ENCODE measurements around the gene CENPX. TPM values are rescaled to one million over a fixed set of nuclear protein-coding genes. Genes with fewer than 3 reads are reported as not detected.

Gene CENPX
- total RNA-seq, 2 donors from 2014 or later, result 36.5 to 47.6 TPM

GRCh38 chr17:81977211-81977808 is 45.4 kb downstream of the CENPX start, which contains the start of gene ASPSCR1:
ASPSCR1 (plus strand) TSS chr17:81977629; CDS start chr17:81977647, 18 bp downstream.
- Histone ChIP-seq H3K4me1 (peaks cover 0 to 20% of the 10 kb centered on the region in 2 donors), H3K4me3 (peak within 1 kb of the TSS; percentile 85 to 86), H3K9me3 (peaks cover 0 to 7% of the 10 kb centered on the region in 2 donors), H3K27ac (peak within 1 kb of the TSS; percentile 84 to 90), H3K27me3 (no peaks in the 10 kb centered on the region), H3K36me3 (no peaks in the 10 kb centered on the region)
- peak; percentile 90 for DNase-seq (ENCODE audit: low spot score)
- TF ChIP-seq, protein P1, sequence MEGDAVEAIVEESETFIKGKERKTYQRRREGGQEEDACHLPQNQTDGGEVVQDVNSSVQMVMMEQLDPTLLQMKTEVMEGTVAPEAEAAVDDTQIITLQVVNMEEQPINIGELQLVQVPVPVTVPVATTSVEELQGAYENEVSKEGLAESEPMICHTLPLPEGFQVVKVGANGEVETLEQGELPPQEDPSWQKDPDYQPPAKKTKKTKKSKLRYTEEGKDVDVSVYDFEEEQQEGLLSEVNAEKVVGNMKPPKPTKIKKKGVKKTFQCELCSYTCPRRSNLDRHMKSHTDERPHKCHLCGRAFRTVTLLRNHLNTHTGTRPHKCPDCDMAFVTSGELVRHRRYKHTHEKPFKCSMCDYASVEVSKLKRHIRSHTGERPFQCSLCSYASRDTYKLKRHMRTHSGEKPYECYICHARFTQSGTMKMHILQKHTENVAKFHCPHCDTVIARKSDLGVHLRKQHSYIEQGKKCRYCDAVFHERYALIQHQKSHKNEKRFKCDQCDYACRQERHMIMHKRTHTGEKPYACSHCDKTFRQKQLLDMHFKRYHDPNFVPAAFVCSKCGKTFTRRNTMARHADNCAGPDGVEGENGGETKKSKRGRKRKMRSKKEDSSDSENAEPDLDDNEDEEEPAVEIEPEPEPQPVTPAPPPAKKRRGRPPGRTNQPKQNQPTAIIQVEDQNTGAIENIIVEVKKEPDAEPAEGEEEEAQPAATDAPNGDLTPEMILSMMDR (IDR thresholded peaks at IDR 0.05), result no peak

DNA sequence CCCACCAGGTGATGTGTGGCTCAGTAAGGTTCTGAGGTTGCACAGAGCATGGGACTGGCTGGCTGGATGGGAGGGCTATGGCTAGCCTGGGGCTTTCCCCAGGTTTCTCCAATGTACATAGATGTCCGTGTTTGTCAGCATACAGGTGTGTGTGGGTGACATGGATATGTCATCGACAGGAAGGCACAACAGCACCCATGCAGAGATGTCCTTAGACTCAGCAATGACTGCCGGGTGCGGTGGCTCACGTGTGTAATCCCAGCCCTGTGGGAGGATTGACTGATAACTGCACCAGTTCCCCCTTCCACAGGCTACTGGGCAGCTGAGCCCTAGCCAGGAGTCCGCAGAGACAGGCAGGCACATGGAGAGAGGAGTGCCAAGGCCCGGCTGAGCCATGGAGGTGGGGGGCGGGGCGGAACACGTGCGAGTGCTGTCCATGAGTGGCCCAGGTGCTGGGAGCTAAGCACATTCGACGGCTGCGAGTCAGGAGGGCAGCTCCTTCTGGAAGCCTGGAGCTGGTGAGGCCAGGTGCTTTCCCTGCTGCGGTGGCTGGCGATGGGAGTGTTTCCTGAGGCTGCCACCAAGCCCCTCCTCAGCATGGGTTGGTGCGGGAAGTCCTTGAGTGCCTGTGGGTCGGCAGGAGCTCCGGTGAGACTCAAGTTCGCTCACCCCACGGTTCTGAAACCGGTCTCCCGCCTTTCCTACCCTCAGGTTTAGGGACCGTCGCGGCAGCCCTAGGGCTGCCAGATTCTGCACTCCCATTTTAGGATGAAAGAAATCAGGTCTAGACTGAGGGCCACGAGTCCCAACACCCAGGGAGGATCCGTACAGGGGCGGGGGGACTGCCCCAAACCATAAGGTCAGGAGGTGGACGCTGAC is 46.1 kb downstream of the CENPX start:
- Histone ChIP-seq H3K27me3 (no peaks in the 10 kb centered on the region), H3K4me3 (peak overlapping the region; percentile 85 to 86)
- DNase-seq (ENCODE audit: low spot score), result no peak

GRCh38 chr17:81973432-81973831 is 49.2 kb downstream of the CENPX start:
- no peak overlapping the region for H3K27ac ChIP-seq
- DNase-seq (ENCODE audit: low spot score), result no peak

More for the DNA sequence above, 46.1 kb downstream of the CENPX start:
- H3K9me3 ChIP-seq, result peaks cover 0 to 7% of the 10 kb centered on the region in 2 donors
- TF ChIP-seq, protein P1 (IDR thresholded peaks at IDR 0.05), result no peak
- no peaks in the 10 kb centered on the region for H3K36me3 ChIP-seq
- peak overlapping the region; percentile 84 to 90 for H3K27ac ChIP-seq
- peaks cover 0 to 20% of the 10 kb centered on the region in 2 donors for H3K4me1 ChIP-seq

GRCh38 chr17:81968850-81969812 is 53.5 kb downstream of the CENPX start:
- no peak for DNase-seq (ENCODE audit: low spot score)
- Histone ChIP-seq H3K36me3 (no peaks in the 10 kb centered on the region), H3K9me3 (peaks cover 0 to 7% of the 10 kb centered on the region in 2 donors), H3K27me3 (no peaks in the 10 kb centered on the region), H3K27ac (no peak overlapping the region), H3K4me3 (no peak overlapping the region), H3K4me1 (peaks cover 0 to 19% of the 10 kb centered on the region in 2 donors)
- TF ChIP-seq, protein P1 (IDR thresholded peaks at IDR 0.05), result no peak

More at GRCh38 chr17:81973432-81973831, 49.2 kb downstream of the CENPX start:
- TF ChIP-seq, protein P1 (IDR thresholded peaks at IDR 0.05), result no peak
- Histone ChIP-seq H3K36me3 (no peaks in the 10 kb centered on the region), H3K4me1 (peaks cover 0 to 13% of the 10 kb centered on the region in 2 donors), H3K27me3 (no peaks in the 10 kb centered on the region), H3K4me3 (no peak overlapping the region), H3K9me3 (peaks cover 0 to 7% of the 10 kb centered on the region in 2 donors)

Other genes starting within 250 kb of the CENPX start
- gene GCGR, start 218.7 kb downstream of the CENPX start, total RNA-seq, result not detected
- gene MCRIP1, start 189.6 kb downstream of the CENPX start, total RNA-seq, result 100 to 1,000 TPM in 1 of 2 donors, 10 to 100 TPM in 1; 91.3 to 108 TPM
- gene PPP1R27, start 187.8 kb downstream of the CENPX start, total RNA-seq, result not detected
- gene P4HB, start 162.3 kb downstream of the CENPX start, total RNA-seq, result 100 to 1,000 TPM; 321 to 426 TPM
- 100 to 1,000 TPM in 1 of 2 donors, 10 to 100 TPM in 1; 59.4 to 145 TPM for gene ARHGDIA, start 151.5 kb downstream of the CENPX start, total RNA-seq
- 10 to 100 TPM; 24.3 to 35.9 TPM for gene ALYREF, start 131.3 kb downstream of the CENPX start, total RNA-seq
- gene ANAPC11, start 131.2 kb downstream of the CENPX start, total RNA-seq, result 100 to 1,000 TPM; 126 to 229 TPM
- gene NPB, start 120.6 kb downstream of the CENPX start, total RNA-seq, result 1 to 10 TPM in 1 of 2 donors, not detected in 1; 1.7 TPM
- gene PCYT2, start 111.5 kb downstream of the CENPX start, total RNA-seq, result 10 to 100 TPM; 23.3 to 26.1 TPM
- 1 to 10 TPM; 2.8 to 4.9 TPM for gene SIRT7, start 104.7 kb downstream of the CENPX start, total RNA-seq
- 10 to 100 TPM; 21.8 to 26.5 TPM for gene MAFG, start 95.1 kb downstream of the CENPX start, total RNA-seq
- 10 to 100 TPM in 1 of 2 donors, 1 to 10 TPM in 1; 8.3 to 10.2 TPM for gene PYCR1, start 85.6 kb downstream of the CENPX start, total RNA-seq
- gene MYADML2, start 75.6 kb downstream of the CENPX start, total RNA-seq, result 1 to 10 TPM in 1 of 2 donors, under 1 TPM in 1; 0.55 to 1.4 TPM
- gene NOTUM, start 61.7 kb downstream of the CENPX start, total RNA-seq, result under 1 TPM in 1 of 2 donors, not detected in 1; 0.35 TPM
- 10 to 100 TPM; 14.1 to 18.8 TPM for gene ASPSCR1, start 45.2 kb downstream of the CENPX start, total RNA-seq
- gene LRRC45, start 427 bp upstream of the CENPX start, total RNA-seq, result 1 to 10 TPM; 4.7 to 4.9 TPM
- 1 to 10 TPM in 1 of 2 donors, under 1 TPM in 1; 0.93 to 2.6 TPM for gene RAC3, start 8.8 kb upstream of the CENPX start, total RNA-seq
- gene DCXR, start 14.8 kb upstream of the CENPX start, total RNA-seq, result 100 to 1,000 TPM; 169 to 213 TPM
- gene RFNG, start 28.9 kb upstream of the CENPX start, total RNA-seq, result 10 to 100 TPM; 21.4 to 25.3 TPM
- gene GPS1, start 29.0 kb upstream of the CENPX start, total RNA-seq, result 10 to 100 TPM; 79.5 to 90.8 TPM
- 10 to 100 TPM; 33.3 to 45.7 TPM for gene DUS1L, start 42.9 kb upstream of the CENPX start, total RNA-seq
- 10 to 100 TPM; 13.8 to 46.4 TPM for gene FASN, start 75.4 kb upstream of the CENPX start, total RNA-seq
- gene CCDC57, start 190.0 kb upstream of the CENPX start, total RNA-seq, result 1 to 10 TPM; 5.1 to 7.4 TPM
- 10 to 100 TPM in 1 of 2 donors, 1 to 10 TPM in 1; 5.0 to 19.5 TPM for gene SLC16A3, start 206.2 kb upstream of the CENPX start, total RNA-seq